Measurements from ENCODE around the gene WIPF1.

WIPF1 gene

GRCh38 chr2:174618179-174618578 is 20.6 kb upstream of the WIPF1 start:
- no peak for DNase-seq

GRCh38 chr2:174617718-174618117 is 20.1 kb upstream of the WIPF1 start:
- no peak for DNase-seq

- DNase-seq, result no peak
Measured at GRCh38 chr2:174617120-174617519, 19.5 kb upstream of the WIPF1 start.

- no peak for DNase-seq
Measured at GRCh38 chr2:174615871-174616436, 18.4 kb upstream of the WIPF1 start.

GRCh38 chr2:174614261-174614660 is 16.7 kb upstream of the WIPF1 start:
- no peak for DNase-seq

GRCh38 chr2:174613531-174613930 is 15.9 kb upstream of the WIPF1 start:
- DNase-seq, result no peak

- no peak for DNase-seq
Measured at GRCh38 chr2:174612970-174613369, 15.4 kb upstream of the WIPF1 start.

- no peak for DNase-seq
Measured at GRCh38 chr2:174611854-174612253, 14.2 kb upstream of the WIPF1 start.

GRCh38 chr2:174611006-174611405 is 13.4 kb upstream of the WIPF1 start:
- DNase-seq, result no peak

GRCh38 chr2:174610243-174610995 is 12.8 kb upstream of the WIPF1 start:
- DNase-seq, result no peak

- DNase-seq, result no peak
Measured at GRCh38 chr2:174609261-174609660, 11.7 kb upstream of the WIPF1 start.

- no peak for DNase-seq
Measured at GRCh38 chr2:174608866-174609214, 11.2 kb upstream of the WIPF1 start.

GRCh38 chr2:174607989-174608865 is 10.6 kb upstream of the WIPF1 start:
- DNase-seq, result no peak

- DNase-seq, result no peak
Measured at GRCh38 chr2:174607584-174607983, 10.0 kb upstream of the WIPF1 start.

- DNase-seq, result no peak
Measured at GRCh38 chr2:174606336-174606735, 8.7 kb upstream of the WIPF1 start.

GRCh38 chr2:174605687-174606086 is 8.1 kb upstream of the WIPF1 start:
- DNase-seq, result no peak

GRCh38 chr2:174603280-174603679 is 5.7 kb upstream of the WIPF1 start:
- DNase-seq, result no peak

- no peak for DNase-seq
Measured at GRCh38 chr2:174602745-174603144, 5.1 kb upstream of the WIPF1 start.

GRCh38 chr2:174600349-174600748 is 2.7 kb upstream of the WIPF1 start:
- DNase-seq, result no peak

GRCh38 chr2:174599310-174599921 is 1.8 kb upstream of the WIPF1 start:
- no peak for DNase-seq

GRCh38 chr2:174597009-174597344 is 627 bp downstream of the WIPF1 start:
- DNase-seq, result no peak

- no peak for DNase-seq
Measured at GRCh38 chr2:174595891-174596397, 1.7 kb downstream of the WIPF1 start.

GRCh38 chr2:174595116-174595809 is 2.3 kb downstream of the WIPF1 start:
- no peak for DNase-seq
